Left lung (tissue), 10 donors: Measurements from ENCODE around the gene CORO7. TPM values are rescaled to one million over a fixed set of nuclear protein-coding genes. Genes with fewer than 3 reads are reported as not detected.
A peak's percentile ranks its signal among the peaks of the same experiment; 100 is the strongest.

Experiments used
- ATAC-seq: fragments of 200-7000 bp; cut with Tn5 transposase; one replicate; pipeline ENCODE4 v1.9.1; 2020; ENCODE audit warnings: moderate library complexity
- DNase-seq, 4 donors: peaks; one replicate each; pipeline ENCODE4 v3.0.0-alpha.2; 2013 to 2020
- H3K27ac ChIP-seq, 2 donors: fragments of 200-600 bp; sonication (generic) in 1 of 2; one replicate each; pipeline versions ENCODE4 v1.5.0 to v1.8.0; 2020 to 2021
- H3K27me3 ChIP-seq, 2 donors: fragments of 200-600 bp; sonication (generic) in 1 of 2; one replicate each; pipeline versions ENCODE4 v1.5.0 to v1.8.0; 2020 to 2021
- H3K36me3 ChIP-seq, 2 donors: fragments of 200-600 bp; sonication (generic) in 1 of 2; one replicate each; pipeline versions ENCODE4 v1.5.0 to v1.8.0; 2020 to 2021
- H3K4me1 ChIP-seq, 2 donors: fragments of 200-600 bp; one replicate each; pipeline ENCODE4 v1.8.0; 2021
- H3K4me3 ChIP-seq, 2 donors: fragments of 200-600 bp; sonication (generic) in 1 of 2; one replicate each; pipeline versions ENCODE4 v1.5.0 to v1.8.0; 2020 to 2021; ENCODE audit warnings: mild to moderate bottlenecking in 1 of 2
- H3K9me3 ChIP-seq, 2 donors: fragments of 200-600 bp; sonication (generic) in 1 of 2; one replicate each; pipeline versions ENCODE4 v1.5.0 to v1.8.0; 2020 to 2021
- intact Hi-C, 2 donors: fragments of 100-400 bp; cut with DNase I; formaldehyde crosslinking; loops; one replicate each; pipeline versions ENCODE4 v1.11.2 to v1.14.2; 2022
- polyA plus RNA-seq, 6 donors: library from polyadenylated mRNA; unstranded; fragments of 120-200 nt; gene quantifications; one replicate each; pipeline ENCODE4 v1.2.1, GENCODE V29; 2013; ENCODE audit not compliant: insufficient read length in 6 of 6
- total RNA-seq, 2 donors: library from RNA; stranded (reverse); fragmentation: NEBNext Ultra II Directional; extraction: Animal tissue kit (Norgen Biotek cat#: 25700); gene quantifications; one replicate each; pipeline ENCODE4 v1.2.1, GENCODE V29; 2021
- TF ChIP-seq, protein P1 (sequence below), 2 donors: fragments of 200-600 bp; sonication (generic) in 1 of 2; IDR thresholded peaks; one replicate each; pipeline versions ENCODE4 v1.5.0 to v1.8.0; 2021; ENCODE audit warnings: antibody characterized with exemption in 2 of 2
- donor health status: DM: no; HTN: yes; CAD: no.
- donor health status: DM: no; HTN: no; CAD: no.

The CORO7 gene
- total and polyA plus RNA-seq, 8 donors, result 15.7 to 81.7 (median 21.6) TPM

DNA sequence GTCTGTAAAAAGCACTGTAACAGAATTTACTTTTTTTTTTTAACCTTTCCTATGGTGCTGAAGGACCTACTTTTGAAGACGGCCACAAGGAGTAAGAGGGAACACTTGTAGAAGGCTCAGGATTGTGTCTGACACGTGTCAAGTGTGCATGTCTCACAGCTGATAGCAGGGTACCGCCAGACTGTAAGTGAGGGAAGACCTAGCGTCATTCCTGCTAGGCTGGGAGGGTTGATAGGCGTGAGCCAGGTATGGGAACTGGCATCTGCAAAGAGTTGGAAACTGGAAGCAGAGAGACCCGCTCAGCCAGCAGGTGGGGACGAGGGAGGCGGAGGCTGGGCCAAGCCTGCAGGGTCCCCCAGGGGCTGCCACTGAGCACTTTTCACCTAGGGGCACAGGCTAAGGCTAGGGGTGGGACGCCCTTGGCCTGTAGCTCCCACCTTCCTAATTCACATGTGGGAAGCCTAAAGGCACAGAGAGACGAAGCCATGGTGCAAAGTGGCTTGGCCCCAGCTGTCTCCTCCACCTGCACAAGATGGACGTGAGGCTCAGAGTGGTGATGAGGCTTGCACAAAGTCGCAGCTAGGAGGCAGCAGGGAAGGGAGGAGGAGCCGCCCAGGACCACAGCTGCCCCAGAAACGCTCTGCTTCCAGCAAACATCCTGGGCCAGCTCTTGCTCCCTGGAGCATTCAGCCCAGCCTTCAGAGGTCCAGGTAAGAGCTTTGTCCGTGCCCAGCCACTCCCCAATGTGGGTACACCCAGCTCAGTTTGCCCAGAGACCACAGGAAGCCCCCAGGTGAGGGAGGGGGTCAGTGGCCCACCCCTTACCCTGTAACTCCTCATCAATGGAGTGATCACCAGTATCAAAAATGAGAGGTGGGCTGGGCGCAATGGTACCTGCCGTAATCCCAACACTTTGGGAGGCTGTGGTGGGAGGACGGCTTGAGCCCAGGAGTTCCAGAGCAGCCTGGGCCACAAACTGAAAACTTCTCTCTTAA is 25.8 kb downstream of the CORO7 start:
- intact Hi-C loops, result no loop called here
- peak overlapping the region in 1 of 2 donors; percentile 25 for H3K27ac ChIP-seq
- no peak overlapping the region for H3K4me3 ChIP-seq

DNA sequence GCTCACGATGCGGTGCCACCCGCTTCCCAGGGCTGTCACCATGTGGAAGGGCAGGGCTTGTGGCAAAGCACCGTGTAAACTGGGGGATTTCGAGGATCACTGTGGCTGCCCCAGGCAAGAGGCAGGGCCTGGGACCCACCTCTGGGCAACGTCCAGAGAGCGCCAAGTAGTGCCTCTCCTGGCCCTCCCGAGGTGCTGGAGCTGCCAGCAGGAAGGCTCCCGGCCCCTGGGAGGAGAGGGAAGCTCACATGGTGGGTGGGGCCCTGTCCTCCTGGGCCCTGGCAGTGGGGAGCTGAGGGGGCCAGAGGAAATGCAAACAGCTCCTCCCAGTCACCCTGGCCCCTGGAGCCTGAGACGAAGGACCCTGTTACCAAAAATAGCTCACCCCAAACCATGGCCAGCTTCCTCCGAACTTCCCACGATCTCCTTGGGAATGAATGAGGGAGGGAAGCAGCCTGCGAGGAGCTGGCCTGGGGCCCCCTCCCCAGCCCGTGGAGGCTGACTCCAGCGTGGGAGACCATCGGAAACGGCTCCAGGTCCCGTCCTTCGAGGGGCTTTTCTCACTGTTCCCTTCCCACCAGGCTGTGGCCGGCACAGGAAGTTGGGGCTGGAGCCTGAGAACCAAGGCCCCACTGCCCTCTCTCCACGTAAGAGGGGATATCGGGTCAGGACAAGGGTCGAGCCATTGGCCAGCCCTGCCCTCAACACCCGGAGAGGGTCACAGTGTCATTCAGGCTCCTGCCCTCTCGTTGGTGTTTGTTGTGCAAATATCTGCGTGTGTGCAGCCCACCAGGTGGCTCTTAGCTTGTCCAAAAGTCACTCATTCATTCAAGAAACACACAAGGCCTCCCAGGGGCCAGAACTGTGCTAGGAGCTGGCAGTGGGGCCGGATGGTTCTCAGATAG is 27.1 kb downstream of the CORO7 start:
- DNase-seq (no peak), ATAC-seq (no peak)
- no peak overlapping the region for H3K4me3 ChIP-seq
- intact Hi-C loops, result no loop called here
- no peaks in the 10 kb centered on the region for H3K9me3 ChIP-seq
- H3K4me1 ChIP-seq, result peaks cover 6 to 7% of the 10 kb centered on the region in 2 donors
- TF ChIP-seq, protein P1, sequence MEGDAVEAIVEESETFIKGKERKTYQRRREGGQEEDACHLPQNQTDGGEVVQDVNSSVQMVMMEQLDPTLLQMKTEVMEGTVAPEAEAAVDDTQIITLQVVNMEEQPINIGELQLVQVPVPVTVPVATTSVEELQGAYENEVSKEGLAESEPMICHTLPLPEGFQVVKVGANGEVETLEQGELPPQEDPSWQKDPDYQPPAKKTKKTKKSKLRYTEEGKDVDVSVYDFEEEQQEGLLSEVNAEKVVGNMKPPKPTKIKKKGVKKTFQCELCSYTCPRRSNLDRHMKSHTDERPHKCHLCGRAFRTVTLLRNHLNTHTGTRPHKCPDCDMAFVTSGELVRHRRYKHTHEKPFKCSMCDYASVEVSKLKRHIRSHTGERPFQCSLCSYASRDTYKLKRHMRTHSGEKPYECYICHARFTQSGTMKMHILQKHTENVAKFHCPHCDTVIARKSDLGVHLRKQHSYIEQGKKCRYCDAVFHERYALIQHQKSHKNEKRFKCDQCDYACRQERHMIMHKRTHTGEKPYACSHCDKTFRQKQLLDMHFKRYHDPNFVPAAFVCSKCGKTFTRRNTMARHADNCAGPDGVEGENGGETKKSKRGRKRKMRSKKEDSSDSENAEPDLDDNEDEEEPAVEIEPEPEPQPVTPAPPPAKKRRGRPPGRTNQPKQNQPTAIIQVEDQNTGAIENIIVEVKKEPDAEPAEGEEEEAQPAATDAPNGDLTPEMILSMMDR (IDR thresholded peaks at IDR 0.05), result no peak
- no peaks in the 10 kb centered on the region for H3K27me3 ChIP-seq
- H3K36me3 ChIP-seq, result peaks cover 0 to 99% of the 10 kb centered on the region in 2 donors
- H3K27ac ChIP-seq, result peak overlapping the region; percentile 4 to 41

More for the DNA sequence above, 25.8 kb downstream of the CORO7 start:
- H3K27me3 ChIP-seq, result no peaks in the 10 kb centered on the region
- TF ChIP-seq, protein P1 (IDR thresholded peaks at IDR 0.05), result no peak
- no peak for DNase-seq
- H3K36me3 ChIP-seq, result peaks cover 0 to 99% of the 10 kb centered on the region in 2 donors
- ATAC-seq, result no peak
- no peaks in the 10 kb centered on the region for H3K9me3 ChIP-seq
- H3K4me1 ChIP-seq, result peaks cover 6 to 10% of the 10 kb centered on the region in 2 donors

DNA sequence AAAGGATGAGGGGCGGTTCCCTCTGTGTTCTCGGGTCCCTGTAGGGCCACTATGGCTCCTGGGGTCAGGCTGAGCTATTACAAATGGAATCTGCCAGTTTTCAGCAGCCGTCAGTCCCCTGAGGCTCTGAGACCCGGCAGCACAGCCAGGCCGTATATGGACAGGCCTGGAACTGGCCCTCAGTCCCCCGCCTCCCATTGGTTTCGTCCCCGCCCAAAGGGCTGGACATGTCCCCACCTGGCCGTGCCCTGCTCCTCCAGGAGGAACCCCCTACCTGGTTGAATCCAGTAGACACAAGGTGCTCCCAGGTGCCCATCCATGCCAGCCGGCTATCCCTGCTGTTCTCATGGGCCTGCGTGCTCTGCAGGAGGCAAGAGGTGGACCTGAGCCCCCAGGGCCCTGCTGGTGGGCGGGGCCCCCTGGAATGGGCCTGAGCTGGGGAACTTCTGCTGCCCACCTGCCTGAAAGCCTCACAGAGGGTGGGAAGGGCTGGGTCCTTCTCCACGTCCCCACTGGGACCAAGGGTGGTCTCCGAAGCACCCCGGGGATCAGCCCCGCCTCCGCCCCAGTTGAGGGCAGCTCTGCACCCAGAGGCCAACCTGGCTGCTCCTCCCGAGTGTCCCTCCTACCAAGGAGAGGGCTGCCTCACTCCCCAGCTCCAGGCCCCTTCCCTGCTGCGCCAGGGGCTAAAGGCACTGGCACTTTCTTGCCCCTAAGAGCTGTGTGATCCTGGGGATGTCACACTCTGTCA is 27.9 kb downstream of the CORO7 start:
- Histone ChIP-seq H3K4me3 (no peak overlapping the region), H3K27me3 (no peaks in the 10 kb centered on the region), H3K9me3 (no peaks in the 10 kb centered on the region), H3K27ac (peak overlapping the region; percentile 4 to 41), H3K36me3 (peaks cover 0 to 99% of the 10 kb centered on the region in 2 donors), H3K4me1 (peaks cover 6 to 7% of the 10 kb centered on the region in 2 donors)
- no peak for ATAC-seq
- intact Hi-C loops, result no loop called here
- DNase-seq, result no peak
- TF ChIP-seq, protein P1 (IDR thresholded peaks at IDR 0.05), result no peak

DNA sequence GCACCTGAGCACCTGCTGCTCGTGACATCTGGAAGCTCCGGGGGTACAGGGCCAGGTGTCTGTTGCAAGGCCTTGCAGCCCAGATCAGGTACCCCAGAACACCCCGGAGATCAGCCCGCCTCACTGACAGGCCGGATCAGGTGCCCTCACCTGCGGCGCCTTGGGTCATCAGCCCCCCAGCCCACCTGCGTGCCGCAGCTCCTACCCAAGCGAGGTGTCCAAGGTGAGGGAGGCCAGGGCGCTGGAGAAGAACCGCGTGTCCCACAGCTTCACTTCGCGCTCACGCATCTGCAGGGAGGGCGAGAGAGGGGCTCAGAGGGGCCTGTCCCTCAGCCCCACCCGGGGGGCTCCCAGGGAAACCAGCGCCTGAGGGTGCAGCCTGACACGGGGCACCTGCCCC is 28.6 kb downstream of the CORO7 start:
- intact Hi-C loops, result no loop called here
- ATAC-seq (no peak), DNase-seq (no peak)
- Histone ChIP-seq H3K4me1 (peaks cover 5 to 7% of the 10 kb centered on the region in 2 donors), H3K27ac (no peak overlapping the region), H3K36me3 (peaks cover 0 to 99% of the 10 kb centered on the region in 2 donors), H3K27me3 (no peaks in the 10 kb centered on the region), H3K4me3 (no peak overlapping the region), H3K9me3 (no peaks in the 10 kb centered on the region)
- TF ChIP-seq, protein P1 (IDR thresholded peaks at IDR 0.05), result no peak
